DND-41 (cell line): ENCODE results near the gene RRP9.

Source experiments
- ATAC-seq: fragments of 200-7000 bp; cut with Tn5 transposase; 3 replicates; pipeline ENCODE4 v1.9.1; 2021; ENCODE audit warnings: low read depth; ENCODE audit not compliant: insufficient read depth
- DNase-seq: peaks from one replicate; pipeline ENCODE4 v3.0.0-alpha.2; 2020
- H2AFZ ChIP-seq: 2 replicates; pipeline ENCODE4 v1.6.0; 2012; ENCODE audit warnings: low read depth, low read length
- H3K27ac ChIP-seq: 2 replicates; pipeline ENCODE4 v1.5.1; 2012; ENCODE audit warnings: low read length, inconsistent platforms
- H3K27me3 ChIP-seq: fragments of 200-600 bp; sonication (generic); 2 replicates; pipeline ENCODE4 v1.6.0; 2012; ENCODE audit warnings: low read length, mild to moderate bottlenecking, inconsistent platforms; ENCODE audit not compliant: insufficient read depth, poor library complexity
- H3K36me3 ChIP-seq: 2 replicates; pipeline ENCODE4 v1.5.1; 2012; ENCODE audit warnings: low read length, inconsistent platforms; ENCODE audit not compliant: insufficient read depth
- H3K4me1 ChIP-seq: 2 replicates; pipeline ENCODE4 v1.5.1; 2012; ENCODE audit warnings: mild to moderate bottlenecking, low read length; ENCODE audit not compliant: insufficient read depth
- H3K4me2 ChIP-seq: 2 replicates; pipeline ENCODE4 v1.6.0; 2012; ENCODE audit warnings: mild to moderate bottlenecking, moderate library complexity, low read length, inconsistent platforms; ENCODE audit not compliant: insufficient read depth
- H3K4me3 ChIP-seq, 2 experiments: fragments of 200-600 bp in 1 of 2; shearing (Covaris generic) in 1 of 2; 2 replicates each; pipeline ENCODE4 v1.5.1; 2012 to 2016; ENCODE audit warnings: inconsistent platforms in 2 of 2, low read length in 2 of 2, mild to moderate bottlenecking in 2 of 2, low read depth in 1 of 2, moderate library complexity in 1 of 2
- H3K79me2 ChIP-seq: 2 replicates; pipeline ENCODE4 v1.6.0; 2012; ENCODE audit warnings: low read length, inconsistent platforms; ENCODE audit not compliant: insufficient read depth
- H3K9ac ChIP-seq: 2 replicates; pipeline ENCODE4 v1.6.0; 2012; ENCODE audit warnings: low read depth, mild to moderate bottlenecking, inconsistent platforms, low read length, moderate library complexity
- H3K9me3 ChIP-seq: 2 replicates; pipeline ENCODE4 v1.5.1; 2012; ENCODE audit warnings: low read length, moderate library complexity, mild to moderate bottlenecking, inconsistent platforms; ENCODE audit not compliant: insufficient read depth, severe bottlenecking
- H4K20me1 ChIP-seq: 2 replicates; pipeline ENCODE4 v1.6.0; 2012; ENCODE audit warnings: low read length; ENCODE audit not compliant: insufficient read depth
- EZH2 ChIP-seq: IDR thresholded peaks from 3 replicates; pipeline ENCODE4 v1.6.1; 2012; ENCODE audit warnings: borderline replicate concordance, low read depth, mild to moderate bottlenecking, moderate library complexity, low read length, inconsistent platforms; ENCODE audit not compliant: severe bottlenecking
- TF ChIP-seq, protein P1 (sequence below): IDR thresholded peaks from 2 replicates; pipeline ENCODE4 v1.5.1; 2012; ENCODE audit warnings: borderline replicate concordance, low read length, moderate library complexity, mild to moderate bottlenecking; ENCODE audit not compliant: poor library complexity, severe bottlenecking; ENCODE audit errors: extremely low read depth

The RRP9 gene

GRCh38 chr3:51968883-51969678, 27.4 kb upstream of the RRP9 start:
- TF ChIP-seq, protein P1, sequence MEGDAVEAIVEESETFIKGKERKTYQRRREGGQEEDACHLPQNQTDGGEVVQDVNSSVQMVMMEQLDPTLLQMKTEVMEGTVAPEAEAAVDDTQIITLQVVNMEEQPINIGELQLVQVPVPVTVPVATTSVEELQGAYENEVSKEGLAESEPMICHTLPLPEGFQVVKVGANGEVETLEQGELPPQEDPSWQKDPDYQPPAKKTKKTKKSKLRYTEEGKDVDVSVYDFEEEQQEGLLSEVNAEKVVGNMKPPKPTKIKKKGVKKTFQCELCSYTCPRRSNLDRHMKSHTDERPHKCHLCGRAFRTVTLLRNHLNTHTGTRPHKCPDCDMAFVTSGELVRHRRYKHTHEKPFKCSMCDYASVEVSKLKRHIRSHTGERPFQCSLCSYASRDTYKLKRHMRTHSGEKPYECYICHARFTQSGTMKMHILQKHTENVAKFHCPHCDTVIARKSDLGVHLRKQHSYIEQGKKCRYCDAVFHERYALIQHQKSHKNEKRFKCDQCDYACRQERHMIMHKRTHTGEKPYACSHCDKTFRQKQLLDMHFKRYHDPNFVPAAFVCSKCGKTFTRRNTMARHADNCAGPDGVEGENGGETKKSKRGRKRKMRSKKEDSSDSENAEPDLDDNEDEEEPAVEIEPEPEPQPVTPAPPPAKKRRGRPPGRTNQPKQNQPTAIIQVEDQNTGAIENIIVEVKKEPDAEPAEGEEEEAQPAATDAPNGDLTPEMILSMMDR: no peak
- no peak for TF ChIP-seq EZH2
- no peak overlapping the region for H3K4me3 ChIP-seq
- H3K9me3 ChIP-seq: no peaks in the 10 kb centered on the region
- ATAC-seq (no peak), DNase-seq (no peak)
- H4K20me1 ChIP-seq: peaks cover 3% of the 10 kb centered on the region; the same call in 1 of the 2 replicates
- H3K4me2 ChIP-seq: no peak overlapping the region
- H3K36me3 ChIP-seq: peaks cover 10% of the 10 kb centered on the region
- H3K27ac ChIP-seq: peak overlapping the region; percentile 52; the same call in 1 of the 2 replicates
- H3K9ac ChIP-seq: no peak overlapping the region
- H3K4me1 ChIP-seq: peaks cover 41% of the 10 kb centered on the region
- H2AFZ ChIP-seq: no peak overlapping the region
- no peaks in the 10 kb centered on the region for H3K27me3 ChIP-seq
- H3K79me2 ChIP-seq: peaks cover 11% of the 10 kb centered on the region

DNA sequence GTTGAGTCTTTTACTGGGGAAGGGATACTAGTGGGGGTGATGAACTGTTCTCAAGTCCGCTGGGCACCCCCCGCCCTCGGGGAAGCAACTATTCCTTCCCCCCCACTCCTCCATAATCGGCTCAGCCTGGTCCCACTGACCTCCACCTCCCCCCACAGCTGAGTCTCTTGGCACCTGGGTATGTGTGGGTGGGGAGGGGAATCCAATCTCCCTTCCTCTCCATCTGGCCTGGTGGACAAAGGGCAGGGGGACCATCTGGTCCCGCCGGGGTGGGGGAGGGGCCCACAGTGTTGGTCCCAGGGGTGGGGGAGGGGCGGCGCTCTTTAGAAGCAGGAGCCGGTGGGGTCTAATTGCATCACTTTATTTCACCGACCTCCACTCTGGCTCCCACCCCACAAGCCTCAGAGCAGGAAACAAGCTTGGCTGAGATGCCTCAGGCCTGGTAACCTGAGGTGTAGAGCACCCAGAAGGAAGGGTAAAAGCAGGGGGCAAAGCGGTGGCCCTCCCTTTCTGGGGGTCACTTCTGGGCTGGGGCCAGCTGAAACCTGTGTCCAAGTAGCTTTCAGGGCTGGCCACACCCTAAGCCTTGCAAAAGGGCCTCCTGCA, 26.6 kb upstream of the RRP9 start:
- Histone ChIP-seq H3K4me1 (peaks cover 34% of the 10 kb centered on the region), H3K4me2 (peak overlapping the region; percentile 95), H3K9ac (peak overlapping the region; percentile 68), H3K27ac (peak overlapping the region; percentile 60), H3K4me3 (peak overlapping the region; percentile 13 to 60; a peak in 3 of 4 replicates), H3K9me3 (no peaks in the 10 kb centered on the region), H4K20me1 (peaks cover 3% of the 10 kb centered on the region; the same call in 1 of the 2 replicates), H3K36me3 (peaks cover 10% of the 10 kb centered on the region), H3K79me2 (peaks cover 5% of the 10 kb centered on the region), H3K27me3 (no peaks in the 10 kb centered on the region), H2AFZ (peak overlapping the region; percentile 74; the same call in 1 of the 2 replicates)
- peak; percentile 60 for DNase-seq
- TF ChIP-seq, protein P1: no peak
- no peak for TF ChIP-seq EZH2
- peak; percentile 44 for ATAC-seq

- H3K9ac ChIP-seq: peak within 1 kb of the TSS; percentile 68
- peak within 1 kb of the TSS; percentile 74 for H2AFZ ChIP-seq
- peak within 1 kb of the TSS; percentile 60 for H3K27ac ChIP-seq
- peaks cover 2% of the 10 kb centered on the region; the same call in 1 of the 2 replicates for H3K79me2 ChIP-seq
- peaks cover 10% of the 10 kb centered on the region for H3K36me3 ChIP-seq
- DNase-seq: peak; percentile 63
- ATAC-seq: peak; percentile 72
- H3K9me3 ChIP-seq: no peaks in the 10 kb centered on the region
- no peaks in the 10 kb centered on the region for H3K27me3 ChIP-seq
- peak within 1 kb of the TSS; percentile 95 for H3K4me2 ChIP-seq
- H3K4me1 ChIP-seq: peaks cover 28% of the 10 kb centered on the region
- peaks cover 3% of the 10 kb centered on the region; the same call in 1 of the 2 replicates for H4K20me1 ChIP-seq
- TF ChIP-seq, protein P1: no peak
- TF ChIP-seq EZH2: no peak
- peak within 1 kb of the TSS; percentile 28 to 72; a peak in 3 of 4 replicates for H3K4me3 ChIP-seq
Observed at GRCh38 chr3:51967384-51968169, 25.9 kb upstream of the RRP9 start, which contains the start of gene PCBP4. PCBP4 (minus strand) TSS chr3:51967454; CDS start chr3:51961240, 6,214 bp downstream.
